Lower lobe of right lung (tissue), 2 donors: ENCODE results near the gene KRT7. TPM values are rescaled to one million over a fixed set of nuclear protein-coding genes. Genes with fewer than 3 reads are reported as not detected.
A peak's percentile ranks its signal among the peaks of the same experiment; 100 is the strongest.

Source experiments
- ATAC-seq, 2 donors: fragments of 200-7000 bp; cut with Tn5 transposase; one replicate each; pipeline ENCODE4 v1.9.1; 2020 to 2022; ENCODE audit warnings: mild to moderate bottlenecking in 2 of 2, moderate library complexity in 2 of 2
- DNase-seq: peaks from one replicate; pipeline ENCODE4 v3.0.0-alpha.2; 2020
- H3K27ac ChIP-seq: fragments of 200-600 bp; one replicate; pipeline ENCODE4 v1.8.0; 2022
- H3K27me3 ChIP-seq: fragments of 200-600 bp; one replicate; pipeline ENCODE4 v1.8.0; 2022; ENCODE audit warnings: low read depth
- H3K36me3 ChIP-seq: fragments of 200-600 bp; one replicate; pipeline ENCODE4 v1.8.0; 2022; ENCODE audit warnings: mild to moderate bottlenecking
- H3K4me1 ChIP-seq: fragments of 200-600 bp; one replicate; pipeline ENCODE4 v1.8.0; 2022
- H3K4me3 ChIP-seq: fragments of 200-600 bp; one replicate; pipeline ENCODE4 v1.8.0; 2022; ENCODE audit warnings: mild to moderate bottlenecking
- H3K9me3 ChIP-seq: fragments of 200-600 bp; one replicate; pipeline ENCODE4 v1.8.0; 2022
- intact Hi-C: fragments of 100-400 bp; cut with DNase I; formaldehyde crosslinking; loops from one replicate; pipeline ENCODE4 v1.11.0; 2022
- total RNA-seq: library from RNA; stranded (reverse); fragmentation: NEBNext Ultra II Directional; extraction: Animal tissue kit (Norgen Biotek cat#: 25700); gene quantifications from one replicate; pipeline ENCODE4 v1.2.1, GENCODE V29; 2021
- TF ChIP-seq, protein P1 (sequence below): fragments of 200-600 bp; IDR thresholded peaks from one replicate; pipeline ENCODE4 v1.8.0; 2022; ENCODE audit warnings: antibody characterized with exemption, mild to moderate bottlenecking
- donor health status: DM: no; HTN: yes; CAD: no; lungs with severe emphysema.

The KRT7 gene
- total RNA-seq, 1 donor from 2014 or later, result 257 TPM

DNA sequence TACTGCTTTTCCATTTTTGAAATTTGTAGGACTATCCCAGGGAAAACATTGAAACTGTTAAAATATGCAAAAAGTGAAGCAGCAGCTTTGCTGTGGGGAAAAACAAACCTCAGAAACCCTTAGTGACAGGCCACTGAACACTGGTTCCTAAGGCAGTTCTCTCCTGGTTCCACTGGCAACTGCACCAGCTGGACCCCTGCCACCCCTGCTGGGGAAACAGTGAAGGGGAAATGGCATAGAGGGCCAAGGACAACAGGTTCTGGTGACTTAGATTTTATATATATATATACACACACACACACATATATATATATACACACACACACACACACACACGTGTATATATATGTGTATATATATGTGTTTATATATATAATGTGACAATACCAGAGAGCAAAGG, 16.2 kb upstream of the KRT7 start:
- H3K27ac ChIP-seq, result peak overlapping the region; percentile 18
- intact Hi-C loops, result no loop called here
- H3K9me3 ChIP-seq, result no peaks in the 10 kb centered on the region
- TF ChIP-seq, protein P1, sequence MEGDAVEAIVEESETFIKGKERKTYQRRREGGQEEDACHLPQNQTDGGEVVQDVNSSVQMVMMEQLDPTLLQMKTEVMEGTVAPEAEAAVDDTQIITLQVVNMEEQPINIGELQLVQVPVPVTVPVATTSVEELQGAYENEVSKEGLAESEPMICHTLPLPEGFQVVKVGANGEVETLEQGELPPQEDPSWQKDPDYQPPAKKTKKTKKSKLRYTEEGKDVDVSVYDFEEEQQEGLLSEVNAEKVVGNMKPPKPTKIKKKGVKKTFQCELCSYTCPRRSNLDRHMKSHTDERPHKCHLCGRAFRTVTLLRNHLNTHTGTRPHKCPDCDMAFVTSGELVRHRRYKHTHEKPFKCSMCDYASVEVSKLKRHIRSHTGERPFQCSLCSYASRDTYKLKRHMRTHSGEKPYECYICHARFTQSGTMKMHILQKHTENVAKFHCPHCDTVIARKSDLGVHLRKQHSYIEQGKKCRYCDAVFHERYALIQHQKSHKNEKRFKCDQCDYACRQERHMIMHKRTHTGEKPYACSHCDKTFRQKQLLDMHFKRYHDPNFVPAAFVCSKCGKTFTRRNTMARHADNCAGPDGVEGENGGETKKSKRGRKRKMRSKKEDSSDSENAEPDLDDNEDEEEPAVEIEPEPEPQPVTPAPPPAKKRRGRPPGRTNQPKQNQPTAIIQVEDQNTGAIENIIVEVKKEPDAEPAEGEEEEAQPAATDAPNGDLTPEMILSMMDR, result no peak
- H3K27me3 ChIP-seq, result no peaks in the 10 kb centered on the region
- no peak for DNase-seq
- H3K4me1 ChIP-seq, result peaks cover 25% of the 10 kb centered on the region
- no peaks in the 10 kb centered on the region for H3K36me3 ChIP-seq
- no peak overlapping the region for H3K4me3 ChIP-seq
- no peak for ATAC-seq

DNA sequence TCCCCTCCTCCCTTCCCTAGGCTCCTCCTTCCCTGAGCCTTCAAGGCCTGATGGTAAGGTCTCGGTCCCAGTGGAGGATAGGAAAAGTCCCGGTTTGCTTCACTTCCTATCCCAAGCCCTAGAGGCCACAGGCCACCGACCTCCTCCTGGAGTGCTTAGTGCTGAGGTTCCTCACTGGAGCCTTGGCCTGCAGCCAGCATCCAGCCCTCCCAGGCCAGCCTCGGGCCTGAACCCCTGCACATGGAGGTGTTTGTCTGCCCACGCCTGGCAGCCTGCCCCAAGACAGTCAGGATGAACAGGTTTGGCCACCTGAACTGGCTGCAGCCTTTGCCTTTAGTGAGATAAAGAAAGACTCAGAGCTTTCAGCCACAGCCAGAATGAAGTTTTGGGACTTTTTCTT, 15.8 kb upstream of the KRT7 start:
- TF ChIP-seq, protein P1, result no peak
- DNase-seq (peak; percentile 89), ATAC-seq (peak; percentile 61 to 64)
- peaks cover 25% of the 10 kb centered on the region for H3K4me1 ChIP-seq
- no peaks in the 10 kb centered on the region for H3K36me3 ChIP-seq
- peaks cover 4% of the 10 kb centered on the region for H3K27me3 ChIP-seq
- intact Hi-C loops, result no loop called here
- peak overlapping the region; percentile 18 for H3K27ac ChIP-seq
- no peak overlapping the region for H3K4me3 ChIP-seq
- no peaks in the 10 kb centered on the region for H3K9me3 ChIP-seq

- ATAC-seq (no peak), DNase-seq (no peak)
- intact Hi-C loops, result no loop called here
- Histone ChIP-seq H3K4me1 (peaks cover 25% of the 10 kb centered on the region), H3K4me3 (no peak overlapping the region), H3K9me3 (no peaks in the 10 kb centered on the region), H3K36me3 (no peaks in the 10 kb centered on the region), H3K27ac (no peak overlapping the region), H3K27me3 (peaks cover 5% of the 10 kb centered on the region)
- TF ChIP-seq, protein P1, result no peak
These were observed 15.0 kb upstream of the KRT7 start for GRCh38 chr12:52218001-52218400.

GRCh38 chr12:52220477-52220876, 12.6 kb upstream of the KRT7 start:
- Histone ChIP-seq H3K9me3 (no peaks in the 10 kb centered on the region), H3K4me1 (peaks cover 17% of the 10 kb centered on the region), H3K27me3 (peaks cover 5% of the 10 kb centered on the region), H3K4me3 (no peak overlapping the region), H3K27ac (no peak overlapping the region), H3K36me3 (no peaks in the 10 kb centered on the region)
- TF ChIP-seq, protein P1, result no peak
- intact Hi-C loops, result no loop called here
- DNase-seq (no peak), ATAC-seq (no peak)

- H3K4me3 ChIP-seq, result no peak overlapping the region
- H3K27me3 ChIP-seq, result peaks cover 5% of the 10 kb centered on the region
- ATAC-seq (no peak), DNase-seq (no peak)
- peaks cover 10% of the 10 kb centered on the region for H3K4me1 ChIP-seq
- intact Hi-C loops, result no loop called here
- no peaks in the 10 kb centered on the region for H3K36me3 ChIP-seq
- no peak overlapping the region for H3K27ac ChIP-seq
- no peaks in the 10 kb centered on the region for H3K9me3 ChIP-seq
- TF ChIP-seq, protein P1, result no peak
These were observed 11.8 kb upstream of the KRT7 start for GRCh38 chr12:52221070-52221781.
